Activated T-helper 1 cell treated with anti-CD3 and anti-CD28 coated beads, Interleukin-2, amount 50 U/mL, for 16 hours (primary cell): ENCODE results near the gene SIX2.

ENCODE experiments used
- DNase-seq, 2 donors: peaks; one replicate each; pipeline ENCODE4 v3.0.0-alpha.2; 2020; ENCODE audit warnings: low read depth in 1 of 2, low spot score in 1 of 2

The SIX2 gene

DNA sequence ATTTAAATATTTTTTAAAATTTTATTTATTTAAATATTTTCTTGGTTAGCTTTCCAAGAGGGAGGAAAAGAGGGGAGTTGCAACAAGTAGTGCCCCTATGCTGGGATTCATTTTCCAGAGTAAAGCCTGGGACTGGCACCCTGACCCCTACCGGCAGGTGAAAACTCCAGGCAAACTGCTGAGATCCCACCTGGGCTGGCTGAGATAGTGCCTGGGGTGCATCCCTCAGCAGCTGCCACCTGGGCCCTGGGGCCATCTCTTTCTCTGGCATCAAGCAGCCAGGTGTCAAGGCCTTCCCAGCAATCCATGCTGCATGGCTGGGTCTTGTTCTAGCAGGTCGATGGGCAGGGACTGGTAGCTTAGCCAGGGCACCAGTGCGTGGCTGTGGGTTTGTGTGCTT lies 6.6 kb downstream of the SIX2 start:
- DNase-seq = no peak

DNA sequence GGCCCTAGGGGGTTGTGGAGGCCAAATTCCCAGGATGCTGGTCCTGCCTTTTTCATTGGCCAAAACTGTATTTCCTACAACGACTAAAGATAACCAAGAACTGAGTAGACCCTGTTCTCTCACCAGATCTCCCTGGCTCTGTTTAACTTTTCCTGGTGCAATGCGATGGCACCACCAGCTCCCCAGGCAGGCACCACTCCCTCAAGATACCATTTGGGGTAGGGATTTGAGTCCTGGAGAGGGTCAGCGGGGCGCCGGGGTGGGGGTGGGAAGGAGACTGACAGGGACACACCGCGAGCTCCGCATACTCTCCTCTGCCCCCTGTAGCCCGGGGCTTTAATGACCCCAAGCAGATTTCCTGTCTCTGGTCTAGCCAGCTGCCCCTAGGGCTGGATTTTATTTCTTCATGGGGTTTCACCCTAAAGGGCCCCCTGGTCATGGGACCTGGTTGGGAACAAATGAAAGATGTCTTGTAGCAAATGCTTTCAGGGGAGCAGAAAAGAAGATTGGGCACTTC lies 7.3 kb downstream of the SIX2 start:
- no peak for DNase-seq

DNA sequence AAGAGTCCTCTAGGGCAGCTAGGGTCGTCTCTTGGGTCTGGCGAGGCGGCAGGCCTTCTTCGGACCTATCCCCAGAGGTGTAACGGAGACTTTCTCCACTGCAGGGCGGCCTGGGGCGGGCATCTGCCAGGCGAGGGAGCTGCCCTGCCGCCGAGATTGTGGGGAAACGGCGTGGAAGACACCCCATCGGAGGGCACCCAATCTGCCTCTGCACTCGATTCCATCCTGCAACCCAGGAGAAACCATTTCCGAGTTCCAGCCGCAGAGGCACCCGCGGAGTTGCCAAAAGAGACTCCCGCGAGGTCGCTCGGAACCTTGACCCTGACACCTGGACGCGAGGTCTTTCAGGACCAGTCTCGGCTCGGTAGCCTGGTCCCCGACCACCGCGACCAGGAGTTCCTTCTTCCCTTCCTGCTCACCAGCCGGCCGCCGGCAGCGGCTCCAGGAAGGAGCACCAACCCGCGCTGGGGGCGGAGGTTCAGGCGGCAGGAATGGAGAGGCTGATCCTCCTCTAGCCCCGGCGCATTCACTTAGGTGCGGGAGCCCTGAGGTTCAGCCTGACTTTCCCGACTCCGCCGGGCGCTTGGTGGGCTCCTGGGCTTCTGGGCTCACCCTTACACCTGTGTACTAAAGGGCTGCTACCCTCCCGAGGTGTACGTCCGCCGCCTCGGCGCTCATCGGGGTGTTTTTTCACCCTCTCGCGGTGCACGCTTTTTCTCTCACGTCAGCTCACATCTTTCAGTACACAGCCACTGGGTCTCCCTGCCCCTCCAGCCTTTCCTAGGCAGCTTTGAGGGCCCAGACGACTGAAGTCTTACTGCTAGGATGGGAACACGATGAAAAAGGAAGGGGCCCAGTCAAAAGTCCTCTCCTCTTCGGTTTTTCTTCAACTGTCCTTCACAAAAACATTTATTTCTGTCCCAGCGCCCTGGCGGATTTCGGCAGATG lies 8.1 kb downstream of the SIX2 start:
- DNase-seq = no peak

DNA sequence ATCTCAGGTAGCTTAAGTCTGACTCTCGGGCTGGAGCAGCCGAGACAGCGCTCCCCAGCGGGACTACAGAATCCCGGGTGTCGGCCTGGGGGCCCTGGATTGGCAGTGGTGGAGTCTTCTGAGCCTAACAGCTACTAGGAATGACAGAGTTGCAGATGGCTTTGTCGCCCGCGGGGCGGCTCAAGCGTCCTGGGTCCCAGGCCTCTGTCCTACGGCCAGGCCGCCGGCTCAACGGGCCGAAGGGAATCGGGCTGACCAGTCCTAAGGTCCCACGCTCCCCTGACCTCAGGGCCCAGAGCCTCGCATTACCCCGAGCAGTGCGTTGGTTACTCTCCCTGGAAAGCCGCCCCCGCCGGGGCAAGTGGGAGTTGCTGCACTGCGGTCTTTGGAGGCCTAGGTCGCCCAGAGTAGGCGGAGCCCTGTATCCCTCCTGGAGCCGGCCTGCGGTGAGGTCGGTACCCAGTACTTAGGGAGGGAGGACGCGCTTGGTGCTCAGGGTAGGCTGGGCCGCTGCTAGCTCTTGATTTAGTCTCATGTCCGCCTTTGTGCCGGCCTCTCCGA lies 8.8 kb downstream of the SIX2 start:
- no peak for DNase-seq

DNA sequence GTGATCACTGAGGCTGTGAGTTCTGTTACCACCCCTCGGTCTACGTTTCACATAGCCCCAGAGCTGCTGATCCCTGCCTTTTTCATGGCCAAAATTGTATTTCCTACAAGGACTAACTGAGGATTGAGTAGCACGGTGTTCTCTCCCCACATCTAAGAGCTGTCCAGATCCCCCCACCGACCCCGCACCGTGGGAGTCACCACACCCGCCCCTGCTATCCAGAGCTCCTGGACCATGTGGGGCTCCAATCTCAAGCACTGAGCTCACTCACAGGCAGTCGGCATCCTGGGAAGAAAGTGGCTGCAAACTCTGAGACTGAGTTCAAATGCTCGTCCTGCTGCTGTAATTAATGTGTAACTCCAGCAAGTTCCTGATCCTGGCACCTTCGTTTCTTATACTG lies 9.7 kb downstream of the SIX2 start:
- no peak for DNase-seq

DNA sequence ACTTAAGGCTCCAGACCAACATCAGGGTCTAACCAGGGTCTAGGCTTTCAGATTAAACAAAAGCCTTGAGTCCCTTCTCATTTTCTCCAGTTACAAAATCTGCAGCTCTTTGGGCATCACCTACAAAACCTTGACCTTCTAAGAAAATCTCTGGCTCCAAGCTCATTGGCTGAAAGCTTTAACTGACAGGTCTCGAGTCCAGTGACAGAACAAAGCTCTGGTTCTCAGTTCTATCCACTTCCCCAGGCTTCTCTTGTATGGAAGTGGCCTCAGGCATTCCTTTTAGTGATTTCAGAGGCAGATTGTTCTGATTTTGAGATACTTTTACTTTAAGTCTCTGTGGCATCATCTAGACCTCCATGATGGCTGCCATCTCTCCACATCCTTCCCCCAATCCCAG lies 11.3 kb downstream of the SIX2 start:
- no peak for DNase-seq

DNA sequence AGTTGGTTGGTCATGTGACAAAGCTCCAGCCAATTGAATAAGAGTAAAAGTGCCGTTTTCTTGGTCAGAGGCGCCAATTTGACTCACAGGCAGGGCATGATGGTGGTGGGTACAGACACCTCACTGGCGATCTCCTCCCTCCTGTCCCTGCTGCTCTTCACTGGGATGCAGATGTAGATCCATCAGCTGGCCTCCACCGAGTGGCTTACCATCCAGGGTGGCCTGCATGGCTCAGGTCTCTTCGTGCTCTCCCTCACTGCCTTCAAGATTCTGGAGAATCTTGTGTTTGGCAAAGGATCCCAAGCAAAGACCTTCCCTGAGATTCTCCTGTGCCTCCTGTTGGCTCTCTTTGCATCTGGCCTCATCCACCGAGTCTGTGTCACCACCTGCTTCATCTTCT lies 12.9 kb downstream of the SIX2 start:
- no peak for DNase-seq

DNA sequence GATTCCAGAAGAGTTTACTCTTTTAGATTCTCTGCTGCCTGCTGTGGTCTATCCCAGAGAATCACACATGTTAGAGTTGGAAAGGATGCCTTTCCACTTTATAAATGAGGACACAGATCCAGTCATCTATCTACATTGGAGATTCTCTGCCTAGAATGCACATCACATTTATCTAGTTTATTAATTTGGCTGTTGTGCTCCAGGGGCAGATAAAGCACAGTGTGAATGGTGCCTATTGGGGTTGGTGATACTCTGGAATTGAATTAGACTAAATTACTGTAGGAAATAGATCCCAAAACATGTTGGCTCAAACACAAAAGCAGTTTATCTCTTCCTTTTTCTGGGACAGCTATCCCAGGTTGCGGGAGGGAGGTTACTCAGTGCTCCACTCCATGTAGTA lies 14.9 kb downstream of the SIX2 start:
- no peak for DNase-seq

DNA sequence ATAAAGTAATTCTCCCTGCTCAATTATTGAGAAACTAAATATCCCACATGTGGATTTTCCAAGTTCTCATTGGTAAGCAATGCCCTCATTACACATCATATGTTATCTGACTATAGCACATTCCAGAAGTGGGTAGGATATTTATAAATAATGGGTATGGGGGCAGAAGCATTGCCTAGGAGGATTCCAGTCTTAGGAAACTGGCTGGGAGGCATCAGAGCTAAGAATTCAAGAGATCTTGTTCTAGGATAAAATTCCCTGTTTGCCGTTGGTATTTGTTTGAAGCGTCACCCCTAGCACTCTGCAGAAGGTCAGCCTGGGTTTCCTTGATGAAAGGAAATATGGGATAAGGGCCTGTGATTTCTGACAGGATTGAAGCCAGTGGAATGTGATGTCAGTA lies 20.1 kb downstream of the SIX2 start:
- DNase-seq = no peak

DNA sequence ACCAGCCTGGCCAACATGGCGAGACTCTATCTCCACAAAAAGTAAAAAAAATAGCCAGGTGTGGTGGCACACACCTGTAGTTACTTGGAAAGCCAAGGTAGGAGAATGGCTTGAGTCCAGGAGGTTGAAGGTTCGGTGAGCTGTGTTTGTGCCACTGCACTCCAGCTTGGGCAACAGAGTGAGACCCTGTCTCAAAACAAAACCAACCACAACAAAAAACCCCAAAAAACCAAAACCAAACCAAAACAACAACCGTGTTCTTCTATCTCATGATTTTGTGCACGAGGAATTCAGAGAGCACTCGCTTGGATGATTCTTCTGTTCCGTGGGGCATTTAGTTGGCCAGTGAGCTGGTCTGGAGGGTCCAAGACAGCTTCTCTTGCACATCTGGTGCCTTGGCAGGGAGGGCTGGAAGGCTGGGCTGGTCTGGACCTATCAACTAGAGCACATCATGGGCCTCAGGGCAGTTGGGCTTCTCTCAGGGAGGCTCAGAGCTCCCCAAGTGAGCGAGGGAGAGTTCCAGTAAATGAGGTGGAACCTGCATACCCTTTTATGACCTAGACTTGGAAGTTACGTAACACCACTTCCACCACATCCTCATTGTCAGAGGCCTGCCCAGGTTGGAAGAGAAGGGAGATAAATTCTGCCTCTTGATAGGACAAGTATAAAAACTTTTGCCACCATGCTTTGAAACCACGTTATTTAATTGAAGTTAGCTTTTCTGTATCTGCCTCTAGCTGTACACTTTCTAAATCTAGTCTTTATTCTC lies 25.2 kb downstream of the SIX2 start:
- no peak for DNase-seq

DNA sequence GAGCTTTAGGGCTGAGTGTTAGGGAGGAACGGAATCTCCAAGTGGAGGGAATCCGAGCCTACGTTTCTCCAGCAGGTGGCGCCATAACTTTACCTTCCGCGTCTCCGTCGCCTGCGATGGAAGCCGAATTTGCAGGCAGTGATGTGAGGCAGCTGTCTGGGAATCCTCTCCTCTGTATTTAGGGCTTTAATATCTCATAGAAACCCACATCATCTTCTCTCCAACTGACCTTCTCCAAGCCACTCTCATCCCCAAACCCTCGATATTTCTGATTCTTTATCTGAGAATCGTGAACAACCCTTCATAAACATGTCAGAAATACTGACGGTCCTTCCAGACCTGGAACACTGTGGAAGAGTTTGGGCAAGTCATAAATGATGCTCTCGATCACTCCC lies 27.5 kb downstream of the SIX2 start:
- peak; percentile 39 to 47 for DNase-seq

DNA sequence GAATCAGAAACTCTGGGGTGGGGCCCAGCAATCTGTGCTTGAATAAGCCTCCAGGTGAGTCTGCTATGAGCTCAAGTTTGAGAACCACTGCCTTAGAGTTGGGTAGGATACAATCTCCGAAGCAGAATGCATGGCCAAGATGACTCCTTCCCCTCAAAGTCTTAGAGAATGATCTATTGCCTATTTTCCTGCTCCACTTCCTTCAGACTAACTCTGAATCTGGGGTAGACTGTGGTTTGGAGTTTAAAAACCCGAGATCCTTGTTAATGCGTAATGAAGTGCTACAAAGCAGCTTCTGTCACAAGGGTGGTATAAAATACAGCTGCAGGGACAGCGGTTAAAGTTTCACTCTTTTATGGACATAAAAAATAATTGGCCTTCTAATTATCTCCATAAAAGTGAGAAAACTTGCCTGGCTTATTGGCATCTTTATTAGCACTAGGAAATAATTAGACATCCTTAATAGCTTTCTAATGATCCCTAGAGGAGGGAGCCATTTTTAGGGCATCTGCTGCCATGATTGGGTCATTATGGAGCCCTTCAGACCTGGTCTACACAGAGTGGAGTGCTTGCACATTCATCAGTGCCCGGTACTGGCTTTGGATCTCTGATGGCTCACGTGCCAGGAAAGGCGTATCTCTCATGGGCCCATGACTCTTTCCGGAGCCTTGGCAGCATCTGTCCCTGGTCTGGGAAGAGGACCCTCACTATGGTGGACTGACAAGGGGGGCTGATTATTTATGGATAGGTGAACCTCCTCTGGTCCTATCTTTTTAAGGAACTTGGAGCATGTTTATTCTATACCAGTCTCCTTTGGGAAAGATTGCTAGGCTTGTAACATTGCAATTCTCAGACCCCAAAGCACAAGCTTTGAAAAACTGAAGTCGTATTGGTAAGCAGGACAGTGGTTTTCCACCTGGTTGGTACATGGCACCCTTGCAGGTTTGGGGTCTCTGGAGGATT lies 28.2 kb downstream of the SIX2 start:
- no peak for DNase-seq

DNA sequence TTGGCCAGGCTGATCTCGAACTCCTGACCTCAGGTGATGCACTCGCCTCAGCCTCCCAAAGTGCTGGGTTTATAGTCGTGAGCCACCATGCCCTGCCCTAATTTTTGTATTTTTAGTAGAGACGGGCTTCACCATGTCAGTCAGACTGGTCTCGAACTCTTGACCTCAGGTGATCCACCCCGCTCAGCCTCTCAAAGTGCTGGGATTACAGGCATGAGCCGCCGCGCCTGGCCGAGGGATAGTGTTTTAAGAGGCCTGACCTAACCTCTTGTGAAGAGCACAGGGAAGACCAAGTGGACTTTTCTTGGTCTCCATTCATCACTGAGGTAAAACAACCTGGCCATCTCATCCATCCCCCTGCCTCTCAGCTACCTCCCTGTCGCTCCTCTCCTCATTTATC lies 29.7 kb downstream of the SIX2 start:
- DNase-seq = no peak

DNA sequence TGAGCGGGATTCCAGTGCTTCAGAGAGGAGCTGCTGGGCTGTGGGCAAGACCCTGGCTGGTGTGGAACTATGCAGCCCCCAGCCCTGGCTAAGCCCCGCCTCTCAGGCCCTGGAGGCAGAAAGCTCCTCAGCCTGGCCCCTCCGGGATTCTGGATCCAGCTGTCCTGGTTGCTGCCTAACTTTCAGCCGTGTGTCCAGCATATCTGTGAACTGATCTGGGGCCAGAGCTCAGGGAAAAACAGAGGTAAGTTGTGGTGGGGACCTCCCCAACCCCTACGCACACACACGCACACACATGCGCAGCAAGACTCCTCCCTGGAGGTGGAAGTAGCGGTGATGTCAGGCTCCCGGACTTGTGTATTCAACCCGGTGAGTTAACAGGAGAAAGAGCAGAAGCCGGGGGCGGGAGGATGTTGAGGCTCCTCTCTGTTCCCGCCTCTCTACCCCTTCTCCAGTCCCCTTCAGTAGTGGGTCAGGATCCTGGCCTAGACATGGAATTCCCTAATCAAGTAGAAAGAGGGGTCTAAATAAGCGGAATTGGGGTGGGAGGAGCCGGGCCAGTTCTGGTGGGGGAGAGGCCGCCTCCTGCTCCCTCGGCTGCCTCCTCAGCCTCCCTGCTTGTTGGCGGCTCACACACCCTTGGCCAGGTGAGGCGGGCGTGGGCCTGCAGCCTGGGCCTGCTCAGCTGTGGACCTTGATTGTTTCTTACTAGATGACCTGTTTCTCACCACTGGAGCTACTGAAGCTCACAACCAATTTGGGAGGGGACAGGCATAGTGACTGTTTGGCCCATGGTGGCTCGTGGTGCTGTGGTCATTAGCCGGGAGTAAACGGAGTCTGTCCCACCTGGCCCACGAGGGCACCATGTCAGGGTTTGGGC lies 33.4 kb downstream of the SIX2 start:
- DNase-seq = no peak

DNA sequence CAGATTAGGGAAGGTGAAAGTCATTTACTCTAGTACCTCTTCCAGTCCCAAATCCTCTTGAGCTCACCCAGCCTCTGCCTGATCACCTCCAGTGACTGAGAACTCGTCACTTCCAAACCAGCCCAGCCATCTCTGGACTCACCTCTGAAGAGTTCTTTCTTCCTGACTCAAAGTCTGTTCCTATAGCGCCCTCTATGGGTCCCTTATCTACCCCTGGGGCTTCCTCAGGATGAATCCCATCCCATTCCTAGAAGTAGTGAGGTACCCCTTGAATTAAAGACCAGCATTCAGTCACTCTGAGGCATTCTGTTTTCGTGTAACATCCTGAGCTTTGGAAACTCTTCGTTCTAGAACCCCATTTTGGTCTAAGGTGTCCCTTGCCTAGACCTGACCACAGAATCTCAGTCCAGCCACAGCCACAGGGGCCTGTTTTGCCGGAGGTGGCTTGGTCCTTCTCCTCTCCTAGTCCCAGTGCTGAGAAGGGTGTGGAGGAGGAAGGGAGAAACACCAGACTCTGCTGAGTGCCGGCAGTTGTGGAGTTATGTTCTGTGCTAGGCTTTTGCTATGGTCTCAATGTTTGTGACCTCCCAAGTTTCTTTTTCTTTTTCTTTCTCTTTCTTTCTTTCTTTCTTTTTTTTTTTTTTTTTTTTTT lies 35.1 kb downstream of the SIX2 start:
- no peak for DNase-seq

DNA sequence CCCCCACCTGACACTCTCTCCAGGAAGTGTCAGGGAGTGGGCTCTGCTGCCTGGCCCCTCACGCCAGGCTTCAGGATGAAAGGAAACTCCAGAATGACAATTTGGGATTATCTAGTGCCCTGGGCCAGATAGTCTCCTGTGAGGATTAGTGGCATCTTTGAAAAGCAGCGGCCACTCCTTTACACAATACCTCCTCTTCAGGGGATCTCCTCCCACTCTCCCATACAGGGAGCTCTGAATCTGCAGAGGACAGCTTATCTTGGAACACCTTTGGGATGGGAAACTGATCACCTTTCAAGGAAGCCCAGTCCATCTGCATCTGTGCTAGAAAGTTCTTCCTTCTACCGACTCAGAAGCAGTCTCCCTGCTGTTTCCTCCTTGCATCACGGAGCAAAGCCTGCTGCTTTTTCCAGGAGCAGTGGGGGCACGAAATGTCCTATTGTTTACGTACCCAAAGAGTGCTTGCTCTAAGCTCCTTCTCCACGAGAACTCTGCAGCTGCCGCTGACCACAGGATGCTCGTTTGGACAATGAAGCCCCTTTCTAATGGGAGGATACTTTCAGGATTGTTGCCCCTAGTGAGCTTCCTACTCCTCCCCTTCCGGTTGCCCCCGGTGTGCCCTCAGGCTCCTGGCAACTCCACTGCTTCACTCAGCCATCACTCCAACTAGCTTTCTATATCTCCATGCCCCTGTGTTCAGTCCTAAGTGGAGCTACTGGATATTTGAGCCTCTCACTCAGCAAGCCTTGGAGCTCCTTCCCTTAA lies 36.3 kb downstream of the SIX2 start:
- no peak for DNase-seq

DNA sequence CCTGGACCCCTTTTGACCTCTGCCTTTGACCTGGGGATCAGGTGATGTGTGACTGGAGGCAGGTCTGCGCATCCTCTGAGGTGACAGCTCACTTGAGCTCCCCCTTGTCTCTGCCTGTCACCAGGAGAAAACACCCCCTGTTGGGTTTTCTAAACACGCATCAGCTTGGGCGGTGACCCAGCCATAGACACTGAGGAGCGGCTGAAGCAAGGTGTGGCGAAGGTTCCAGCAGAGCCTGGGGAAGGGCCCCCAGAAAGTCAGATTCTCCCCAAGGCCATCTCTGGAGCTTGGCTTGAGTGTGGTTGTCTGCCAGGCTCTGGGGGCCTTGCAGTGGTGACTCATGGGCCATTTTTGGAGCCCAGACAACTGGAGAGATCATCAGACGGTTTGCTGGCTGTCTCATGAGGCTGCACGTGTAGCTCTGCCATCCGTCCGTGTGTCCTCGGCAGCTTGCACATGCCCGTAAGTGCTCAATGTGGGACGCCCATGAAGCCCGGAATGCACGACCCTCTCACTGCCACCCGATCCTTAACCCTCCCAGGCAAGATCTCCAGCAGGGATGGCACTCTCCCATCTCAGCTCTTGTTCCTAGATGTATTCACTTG lies 38.3 kb downstream of the SIX2 start:
- DNase-seq = no peak

DNA sequence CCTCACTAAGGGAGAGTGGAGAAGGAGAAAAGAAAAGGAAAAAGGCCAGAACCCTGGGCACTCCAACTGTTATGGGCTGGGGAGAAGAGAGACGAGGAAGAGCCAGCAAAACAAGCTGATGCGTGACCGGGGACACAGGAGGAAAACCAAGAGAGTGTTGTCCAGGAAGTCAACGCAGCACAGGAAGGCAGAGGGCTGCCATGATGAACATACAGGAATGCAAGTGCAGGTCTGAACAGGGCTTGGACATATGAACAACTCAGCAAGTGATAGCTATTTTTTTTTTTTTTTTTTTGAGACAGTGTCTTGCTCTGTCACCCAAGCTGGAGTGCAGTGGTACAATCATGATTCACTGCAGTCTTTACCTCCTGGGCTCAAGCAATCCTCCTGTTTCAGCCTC lies 39.3 kb downstream of the SIX2 start:
- DNase-seq = no peak
